GM13977 (cell line): ENCODE results near the gene ZBTB8B.

Experiments
- DNase-seq: peaks from one replicate; pipeline ENCODE4 v3.0.0; 2012; ENCODE audit warnings: low spot score
- CTCF ChIP-seq: IDR thresholded peaks from 2 replicates; pipeline ENCODE4 v1.5.1; 2012; ENCODE audit warnings: mild to moderate bottlenecking, control low read depth; ENCODE audit not compliant: insufficient read depth; ENCODE audit errors: extremely low read depth, missing control alignments
- in situ Hi-C: fragments of 300-500 bp; cut with MboI; formaldehyde crosslinking; loops from one replicate; pipeline ENCODE4 v1.12.0; 2022; ENCODE audit warnings: low sequenced_read_pairs, low pct_unique_long_range_greater_than_20kb, mixed read lengths, inconsistent platforms; ENCODE audit not compliant: unreplicated experiment

The ZBTB8B gene

GRCh38 chr1:32486463-32487113 is 21.7 kb downstream of the ZBTB8B start:
- in situ Hi-C loops, result no loop called here
- TF ChIP-seq CTCF, result no peak

GRCh38 chr1:32487182-32487581 is 22.3 kb downstream of the ZBTB8B start:
- no peak for TF ChIP-seq CTCF
- in situ Hi-C loops, result no loop called here
- no peak for DNase-seq

More at GRCh38 chr1:32486463-32487113, 21.7 kb downstream of the ZBTB8B start:
- no peak for DNase-seq

GRCh38 chr1:32489774-32490454 is 25.0 kb downstream of the ZBTB8B start:
- no peak for TF ChIP-seq CTCF
- in situ Hi-C loops, result no loop called here

GRCh38 chr1:32491386-32491785 is 26.5 kb downstream of the ZBTB8B start:
- no peak for DNase-seq
- in situ Hi-C loops, result no loop called here
- no peak for TF ChIP-seq CTCF

More at GRCh38 chr1:32489774-32490454, 25.0 kb downstream of the ZBTB8B start:
- no peak for DNase-seq

GRCh38 chr1:32494196-32494595 is 29.3 kb downstream of the ZBTB8B start:
- no peak for DNase-seq
- TF ChIP-seq CTCF, result no peak
- in situ Hi-C loops, result no loop called here

- no peak for TF ChIP-seq CTCF
- in situ Hi-C loops, result no loop called here
- DNase-seq, result no peak
Observed at GRCh38 chr1:32494711-32495337, 30.0 kb downstream of the ZBTB8B start.
